Ovary (tissue), 9 donors: ENCODE data around the gene RIMS1. TPM values are rescaled to one million over a fixed set of nuclear protein-coding genes. Genes with fewer than 3 reads are reported as not detected.

Source experiments
- DNase-seq, 5 donors: peaks; one replicate each; pipeline ENCODE4 v3.0.0-alpha.2; 2019 to 2020
- H3K27ac ChIP-seq, 2 donors: fragments of 200-600 bp; one replicate each; pipeline versions ENCODE4 v1.5.1 to v1.8.0; 2019 to 2022
- H3K27me3 ChIP-seq: fragments of 200-600 bp; one replicate; pipeline ENCODE4 v1.8.0; 2022
- H3K36me3 ChIP-seq: fragments of 200-600 bp; sonication (generic); one replicate; pipeline ENCODE4 v1.5.1; 2019
- H3K4me1 ChIP-seq: one replicate; pipeline ENCODE4 v1.8.1; 2013; ENCODE audit warnings: mild to moderate bottlenecking, moderate library complexity; ENCODE audit not compliant: insufficient read depth
- H3K4me3 ChIP-seq: fragments of 200-600 bp; sonication (generic); one replicate; pipeline ENCODE4 v1.5.1; 2017
- H3K9me3 ChIP-seq, 2 donors: fragments of 200-600 bp in 1 of 2; sonication (generic) in 1 of 2; one replicate each; pipeline versions ENCODE4 v1.5.1 to v1.8.1; 2013 to 2019; ENCODE audit warnings: mild to moderate bottlenecking in 1 of 2, moderate library complexity in 1 of 2
- EP300 ChIP-seq: sonication (generic); formaldehyde crosslinking; IDR thresholded peaks from one replicate; pipeline ENCODE4 v1.6.1; 2017; ENCODE audit warnings: antibody characterized with exemption
- POLR2A ChIP-seq: fragments of 450-650 bp; IDR thresholded peaks from one replicate; pipeline ENCODE4 v1.6.1; 2017; ENCODE audit warnings: antibody characterized with exemption, mild to moderate bottlenecking, moderate library complexity
- WGBS, 3 donors: extraction: QIAGEN DNeasy Blood & Tissue Kit in 1 of 3; methylation state at CpG; one replicate each; pipeline versions ENCODE4 v1.1.5 to v1.1.7; 2013 to 2017; 5-methylcytosine and 5-hydroxymethylcytosine counted together
- intact Hi-C, 4 donors: fragments of 100-400 bp; cut with DNase I; formaldehyde crosslinking; loops; one replicate each; pipeline versions ENCODE4 v1.11.0 to v1.15.1; 2022 to 2023
- polyA plus RNA-seq, 2 donors: library from polyadenylated mRNA; stranded (reverse); fragments of 200-250 nt in 1 of 2; fragments of 350-450 nt in 1 of 2; fragmentation: Illumina TruSeq in 1 of 2; extraction: RNeasy Lipid Tissue Mini Kit (QIAGEN cat#74804) in 1 of 2; gene quantifications; one replicate each; pipeline ENCODE4 v1.2.3, GENCODE V29; 2013 to 2014
- total RNA-seq, 7 donors: library from RNA; depleted of rRNA in 2 of 7; stranded (reverse); fragments of >200 nt in 2 of 7; fragmentation: NEBNext Ultra II Directional in 3 of 7; extraction: Animal tissue kit (Norgen Biotek cat#: 25700) in 3 of 7; gene quantifications; one replicate each; pipeline versions ENCODE4 v1.1.0 to v1.2.4, GENCODE V29; 2016 to 2023
- TF ChIP-seq, protein P1 (sequence below), 3 donors: fragments of 450-650 bp in 2 of 3; fragments of 200-600 bp in 1 of 3; IDR thresholded peaks; one replicate each; pipeline versions ENCODE4 v1.5.1 to v1.8.0; 2016 to 2022; ENCODE audit warnings: antibody characterized with exemption in 3 of 3, mild to moderate bottlenecking in 1 of 3
- donor health status: DM: no; HTN: no; CAD: no; lungs with moderate emphysema.
- donor health status: DM: no; HTN: no; CAD: no.
- donor health status: Bipolar disorder and iron deficiency.
- donor health status: DM: yes; HTN: yes; CAD: no.
- donor health status: DM: no; HTN: no; CAD: no.
- donor health status: DM: yes; HTN: yes; CAD: no.

RIMS1 gene
- total and polyA plus RNA-seq, 9 donors: 0.20 to 1.3 (median 0.33) TPM; not detected in 1

DNA sequence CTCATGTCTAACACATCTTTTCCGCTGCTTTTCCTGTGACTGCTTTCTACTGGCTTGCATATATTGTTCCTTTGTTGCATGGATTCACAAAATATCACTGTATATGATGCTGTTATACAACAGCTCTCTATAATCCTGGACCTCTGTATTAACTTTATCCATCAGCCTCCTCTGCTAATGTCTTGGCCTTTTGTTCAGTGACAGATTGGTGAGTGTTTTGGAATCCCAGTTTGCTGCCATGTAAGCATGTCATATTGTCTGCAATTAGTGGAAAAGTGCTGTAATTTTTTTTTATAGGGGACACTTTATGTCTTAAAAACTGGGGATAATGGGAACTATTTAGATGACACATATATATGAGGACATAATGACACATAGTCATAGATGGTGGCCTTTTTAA is 3.0 kb downstream of the RIMS1 start:
- Histone ChIP-seq H3K9me3 (no peaks in the 10 kb centered on the region), H3K27ac (no peak overlapping the region), H3K4me1 (no peaks in the 10 kb centered on the region), H3K4me3 (no peak overlapping the region), H3K27me3 (no peaks in the 10 kb centered on the region), H3K36me3 (no peaks in the 10 kb centered on the region)
- TF ChIP-seq EP300 (no peak), POLR2A (no peak)
- TF ChIP-seq, protein P1, sequence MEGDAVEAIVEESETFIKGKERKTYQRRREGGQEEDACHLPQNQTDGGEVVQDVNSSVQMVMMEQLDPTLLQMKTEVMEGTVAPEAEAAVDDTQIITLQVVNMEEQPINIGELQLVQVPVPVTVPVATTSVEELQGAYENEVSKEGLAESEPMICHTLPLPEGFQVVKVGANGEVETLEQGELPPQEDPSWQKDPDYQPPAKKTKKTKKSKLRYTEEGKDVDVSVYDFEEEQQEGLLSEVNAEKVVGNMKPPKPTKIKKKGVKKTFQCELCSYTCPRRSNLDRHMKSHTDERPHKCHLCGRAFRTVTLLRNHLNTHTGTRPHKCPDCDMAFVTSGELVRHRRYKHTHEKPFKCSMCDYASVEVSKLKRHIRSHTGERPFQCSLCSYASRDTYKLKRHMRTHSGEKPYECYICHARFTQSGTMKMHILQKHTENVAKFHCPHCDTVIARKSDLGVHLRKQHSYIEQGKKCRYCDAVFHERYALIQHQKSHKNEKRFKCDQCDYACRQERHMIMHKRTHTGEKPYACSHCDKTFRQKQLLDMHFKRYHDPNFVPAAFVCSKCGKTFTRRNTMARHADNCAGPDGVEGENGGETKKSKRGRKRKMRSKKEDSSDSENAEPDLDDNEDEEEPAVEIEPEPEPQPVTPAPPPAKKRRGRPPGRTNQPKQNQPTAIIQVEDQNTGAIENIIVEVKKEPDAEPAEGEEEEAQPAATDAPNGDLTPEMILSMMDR (IDR thresholded peaks at IDR 0.05): no peak
- no peak for DNase-seq
- intact Hi-C loops: no loop called here
- 85 to 97% (median 85%) methylated on average over 1 of the region's 1 CpG for WGBS, 3 donors

DNA sequence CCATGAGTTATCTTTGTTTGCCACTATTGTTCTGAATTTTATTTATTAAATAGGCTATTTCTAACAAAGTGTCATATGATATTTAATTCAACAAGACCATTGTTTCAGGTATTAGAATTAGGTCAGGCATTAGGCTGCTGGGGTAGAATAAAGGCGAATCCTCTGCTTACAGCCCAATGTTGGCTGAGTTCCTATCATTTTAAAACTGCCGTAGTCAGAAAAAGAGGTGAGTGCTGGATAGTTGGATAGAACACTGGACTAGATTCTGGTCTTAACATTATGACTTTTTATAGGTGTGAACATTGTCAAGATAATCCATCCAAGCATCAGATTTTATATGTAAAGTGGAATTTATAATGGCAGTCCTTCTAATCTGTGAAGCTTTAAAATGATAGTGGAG is 6.3 kb downstream of the RIMS1 start:
- H3K36me3 ChIP-seq: no peaks in the 10 kb centered on the region
- H3K9me3 ChIP-seq: no peaks in the 10 kb centered on the region
- no peak for DNase-seq
- no peak overlapping the region for H3K4me3 ChIP-seq
- no peak overlapping the region for H3K27ac ChIP-seq
- no peak for TF ChIP-seq EP300
- TF ChIP-seq, protein P1 (IDR thresholded peaks at IDR 0.05): no peak
- no peak for TF ChIP-seq POLR2A
- WGBS, 3 donors: 75 to 83% (median 79%) methylated on average over 2 of the region's 2 CpGs
- H3K27me3 ChIP-seq: no peaks in the 10 kb centered on the region
- no peaks in the 10 kb centered on the region for H3K4me1 ChIP-seq
- intact Hi-C loops: no loop called here

DNA sequence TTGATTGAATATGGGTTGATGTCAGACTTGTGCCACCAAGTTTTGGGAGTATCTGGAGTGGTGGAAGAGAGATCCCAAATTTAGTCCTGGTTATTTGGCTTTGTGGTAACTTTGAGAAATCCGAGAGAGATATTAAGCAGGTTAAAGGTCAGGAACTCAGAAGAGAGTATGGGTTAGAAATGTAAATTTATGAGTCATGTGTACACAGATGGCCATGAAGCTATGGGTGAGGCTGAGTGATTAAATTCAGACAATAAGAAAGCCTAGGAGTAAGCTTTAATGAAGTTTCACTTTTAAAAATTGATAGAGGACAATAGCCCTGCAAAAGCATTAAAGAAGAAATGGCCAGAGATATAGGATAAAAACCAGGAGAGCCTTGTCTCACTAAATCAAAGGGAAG is 14.3 kb downstream of the RIMS1 start:
- 3 to 33% (median 10%) methylated on average over 1 of the region's 1 CpG for WGBS, 3 donors
- Histone ChIP-seq H3K4me3 (no peak overlapping the region), H3K9me3 (no peaks in the 10 kb centered on the region), H3K36me3 (no peaks in the 10 kb centered on the region), H3K27ac (no peak overlapping the region), H3K4me1 (no peaks in the 10 kb centered on the region), H3K27me3 (no peaks in the 10 kb centered on the region)
- DNase-seq: no peak
- no peak for TF ChIP-seq EP300
- TF ChIP-seq, protein P1 (IDR thresholded peaks at IDR 0.05): no peak
- no peak for TF ChIP-seq POLR2A
- intact Hi-C loops: no loop called here

DNA sequence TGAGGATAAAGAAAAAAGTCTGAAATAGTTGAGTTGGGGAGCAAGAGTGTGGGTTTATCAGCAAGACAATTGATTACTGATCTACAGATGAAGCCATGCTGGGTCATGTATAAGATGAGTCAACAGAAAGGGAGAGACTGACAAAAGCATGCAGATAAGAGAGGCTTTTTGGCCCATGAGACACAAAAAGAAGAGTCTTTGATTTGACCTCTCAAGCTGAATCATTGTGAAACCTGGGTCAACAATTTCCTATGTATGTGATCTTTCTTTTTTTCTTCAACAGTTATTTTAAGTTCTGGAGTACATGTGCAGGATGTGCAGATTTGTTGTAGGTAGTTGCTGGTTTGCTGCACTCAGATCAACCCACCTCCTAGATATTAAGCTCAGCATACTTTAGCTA is 15.9 kb downstream of the RIMS1 start:
- no peak for DNase-seq
- intact Hi-C loops: no loop called here
- no peaks in the 10 kb centered on the region for H3K9me3 ChIP-seq
- H3K4me3 ChIP-seq: no peak overlapping the region
- H3K27me3 ChIP-seq: no peaks in the 10 kb centered on the region
- no peaks in the 10 kb centered on the region for H3K36me3 ChIP-seq
- no peaks in the 10 kb centered on the region for H3K4me1 ChIP-seq
- no peak overlapping the region for H3K27ac ChIP-seq
- TF ChIP-seq POLR2A: no peak
- TF ChIP-seq, protein P1 (IDR thresholded peaks at IDR 0.05): no peak
- no peak for TF ChIP-seq EP300

DNA sequence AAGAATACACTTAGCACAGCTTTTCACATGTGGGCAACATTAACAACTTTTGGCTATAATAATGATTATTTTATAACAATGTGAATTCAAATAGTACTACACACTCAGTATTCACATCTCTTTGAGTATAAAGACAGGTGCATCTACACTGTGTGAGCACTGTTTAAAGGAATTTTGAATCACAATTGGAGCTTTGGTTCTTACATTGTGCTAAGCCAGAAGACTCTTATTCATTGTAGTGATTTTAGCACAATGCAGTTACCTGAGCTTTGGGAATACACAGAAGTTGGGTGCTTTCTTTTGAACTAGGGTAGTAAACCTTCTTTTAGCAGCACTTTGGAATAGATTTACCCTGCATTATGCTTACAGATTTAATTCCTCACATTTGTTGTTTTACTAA is 20.5 kb downstream of the RIMS1 start:
- TF ChIP-seq POLR2A (no peak), EP300 (no peak)
- TF ChIP-seq, protein P1 (IDR thresholded peaks at IDR 0.05): no peak
- H3K9me3 ChIP-seq: no peaks in the 10 kb centered on the region
- DNase-seq: no peak
- no peaks in the 10 kb centered on the region for H3K4me1 ChIP-seq
- intact Hi-C loops: no loop called here
- H3K27ac ChIP-seq: no peak overlapping the region
- H3K36me3 ChIP-seq: no peaks in the 10 kb centered on the region
- no peaks in the 10 kb centered on the region for H3K27me3 ChIP-seq
- no peak overlapping the region for H3K4me3 ChIP-seq
